SH-SY5Y (cell line): ENCODE data around the gene ELOVL2.

Source experiments
- GATA2 ChIP-seq: IDR thresholded peaks from 2 replicates; pipeline ENCODE4 v1.6.1; 2011; ENCODE audit warnings: mild to moderate bottlenecking, low read depth, low read length
- GATA3 ChIP-seq: IDR thresholded peaks from 2 replicates; pipeline ENCODE4 v1.6.1; 2011; ENCODE audit warnings: low read depth, mild to moderate bottlenecking, low read length, moderate library complexity

DNA sequence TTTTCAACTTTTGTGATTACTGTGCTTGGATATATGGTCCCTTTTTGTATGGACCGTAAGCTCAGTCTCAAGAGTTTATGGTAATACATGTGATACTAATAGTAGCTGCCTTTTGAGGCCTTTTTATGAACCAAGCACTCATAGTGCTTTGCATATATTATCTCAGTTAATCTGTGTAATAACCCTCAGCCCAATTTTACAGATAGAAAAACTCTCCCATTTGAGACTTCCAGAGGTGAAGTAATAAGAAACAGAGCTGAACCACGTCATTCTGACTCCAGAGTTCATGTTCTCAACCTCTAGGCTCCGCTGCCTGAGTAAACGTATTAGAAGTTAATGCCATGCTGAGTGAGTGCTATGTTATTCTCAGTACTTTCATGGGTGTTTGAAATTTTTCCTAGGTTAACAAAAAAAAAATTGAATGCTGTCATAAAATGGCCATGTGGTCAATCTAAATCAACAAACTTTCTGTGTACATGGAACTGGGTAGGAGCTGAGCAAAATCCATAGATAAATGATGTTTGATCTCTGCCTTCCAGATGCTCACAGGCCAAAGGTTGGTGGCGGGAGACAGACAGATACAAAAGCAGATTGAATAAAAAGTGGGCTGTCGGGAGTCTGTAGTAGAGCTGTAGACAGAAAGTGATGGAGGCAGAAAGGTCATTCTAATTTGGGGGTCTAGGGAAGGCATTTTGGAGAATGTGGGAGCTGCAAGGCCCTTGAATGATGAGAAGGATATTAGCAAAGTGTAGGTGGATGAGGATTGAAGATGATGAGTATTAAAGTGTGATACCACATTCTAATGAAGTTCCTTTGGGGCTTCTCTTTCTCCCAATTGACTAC is 22.6 kb upstream of the ELOVL2 start:
- TF ChIP-seq GATA3 (no peak), GATA2 (no peak)
